Hematopoietic multipotent progenitor cell (in vitro differentiated cells): ENCODE measurements around the gene HDAC4. TPM values are rescaled to one million over a fixed set of nuclear protein-coding genes. Genes with fewer than 3 reads are reported as not detected.
A peak's percentile ranks its signal among the peaks of the same experiment; 100 is the strongest.

ENCODE experiments used
- DNase-seq, 3 donors: peaks; one replicate each; pipeline ENCODE4 v3.0.0-alpha.2; 2011 to 2015; ENCODE audit warnings: low read depth in 2 of 3, low spot score in 2 of 3
- total RNA-seq: library from RNA; depleted of rRNA; stranded (reverse); fragments of >200 nt; gene quantifications from one replicate; pipeline ENCODE4 v1.2.3, GENCODE V29; 2012

The HDAC4 gene
- total RNA-seq, 1 donor, result 34.2 TPM

DNA sequence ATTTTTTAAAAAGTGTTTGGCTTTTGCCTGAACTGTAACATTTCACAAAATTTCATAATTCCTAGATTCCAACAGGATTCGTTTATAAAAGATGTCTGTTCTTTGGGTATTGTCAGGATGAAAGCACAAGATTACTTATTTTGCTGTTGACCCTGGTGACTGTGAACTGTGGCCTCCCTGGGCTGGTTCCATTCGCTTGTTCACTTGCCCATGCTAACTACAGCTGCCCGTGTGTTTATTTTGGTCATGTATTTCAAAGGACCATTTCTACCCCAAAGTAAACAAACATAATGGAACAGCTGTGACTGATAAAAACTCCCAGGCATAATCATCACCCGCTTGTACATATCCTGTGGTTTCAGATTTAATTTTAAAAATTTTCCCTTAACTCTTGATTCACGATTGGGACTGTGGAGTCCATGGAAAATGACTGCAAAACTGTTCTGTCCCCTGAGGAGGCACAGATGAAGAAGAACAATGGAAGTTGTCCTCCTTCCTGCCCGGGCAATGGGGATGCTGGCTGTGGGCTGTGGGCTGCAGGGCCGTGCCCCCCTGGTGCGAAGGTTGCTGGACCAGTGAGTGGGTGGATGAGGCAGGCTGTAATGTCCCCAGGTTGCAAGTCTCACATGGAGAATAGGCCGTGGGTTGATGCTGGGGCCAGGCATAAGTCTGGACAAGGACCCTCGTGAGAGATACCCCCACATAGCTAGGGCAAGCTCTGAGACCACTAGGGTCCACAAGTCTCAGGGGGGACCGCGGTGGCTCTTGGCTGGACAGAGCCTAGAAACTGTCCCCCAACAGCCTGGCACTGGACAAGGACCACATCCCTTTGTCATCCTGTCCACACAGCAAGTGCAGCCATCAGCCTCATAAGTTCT, 28.9 kb upstream of the HDAC4 start:
- DNase-seq, result no peak

- no peak for DNase-seq
These were observed 24.8 kb upstream of the HDAC4 start for GRCh38 chr2:239425631-239426030.

GRCh38 chr2:239424337-239425045, 23.7 kb upstream of the HDAC4 start:
- DNase-seq, result no peak

DNA sequence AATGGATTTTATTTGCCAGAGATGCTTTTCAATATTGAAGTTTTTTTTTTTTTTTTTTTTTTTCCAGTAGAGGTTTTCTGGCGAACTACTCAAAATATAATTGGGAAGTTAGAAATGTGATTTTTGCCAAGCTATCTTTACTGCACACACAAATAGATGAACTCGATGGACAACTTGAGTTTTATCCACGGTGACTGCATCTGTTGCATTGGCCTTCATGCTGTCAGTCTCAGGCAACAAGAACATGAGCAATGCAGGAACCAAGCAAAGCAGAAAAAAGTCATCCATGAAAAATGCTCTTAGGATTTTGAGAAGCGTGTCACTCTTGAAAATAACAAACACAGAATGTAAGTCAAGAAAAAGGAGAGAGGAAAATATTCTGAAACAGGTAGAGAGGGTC, 22.7 kb upstream of the HDAC4 start:
- no peak for DNase-seq

GRCh38 chr2:239421851-239422250, 21.0 kb upstream of the HDAC4 start:
- no peak for DNase-seq

- DNase-seq, result no peak
These were observed 19.3 kb upstream of the HDAC4 start for GRCh38 chr2:239420082-239420481.

- DNase-seq, result no peak
These were observed 18.1 kb upstream of the HDAC4 start for GRCh38 chr2:239418918-239419317.

- no peak for DNase-seq
These were observed 12.2 kb upstream of the HDAC4 start for GRCh38 chr2:239412905-239413603.

DNA sequence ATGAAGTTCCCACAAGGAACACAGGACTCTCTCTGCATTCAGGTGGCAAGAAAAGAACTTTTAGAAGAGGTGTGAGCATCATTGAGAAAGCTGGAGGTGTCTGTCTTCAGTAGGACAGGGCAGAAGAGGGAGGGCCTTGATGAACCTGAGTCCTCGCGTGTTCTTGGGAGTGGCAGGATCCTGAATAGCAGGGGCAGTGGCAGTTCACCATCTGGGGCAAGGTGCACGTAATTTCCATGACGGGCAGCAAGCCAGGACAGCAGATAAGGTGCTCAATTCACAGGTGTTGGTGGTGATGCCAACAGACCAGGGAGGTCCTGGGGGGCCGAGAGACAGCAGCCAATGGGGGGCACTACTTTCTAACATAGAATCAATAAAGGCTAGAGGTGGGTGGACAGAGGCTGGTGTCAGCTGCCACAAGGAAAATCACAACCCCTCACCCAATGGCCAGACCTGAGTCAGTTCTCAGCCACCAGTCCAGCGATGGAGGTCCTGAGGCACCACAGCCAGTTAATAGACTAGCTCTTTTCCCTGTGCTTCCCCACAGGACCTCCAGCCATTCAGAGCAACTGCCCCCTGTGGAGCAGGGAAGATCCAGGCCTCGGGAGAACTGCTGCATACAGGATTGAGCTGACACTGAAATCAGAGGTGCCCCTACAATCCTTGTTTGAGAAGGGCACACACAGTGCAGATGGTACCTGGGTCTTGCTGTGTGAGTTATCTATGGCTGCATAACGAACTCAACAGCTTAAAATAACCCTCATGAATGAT, 10.9 kb upstream of the HDAC4 start:
- no peak for DNase-seq

DNA sequence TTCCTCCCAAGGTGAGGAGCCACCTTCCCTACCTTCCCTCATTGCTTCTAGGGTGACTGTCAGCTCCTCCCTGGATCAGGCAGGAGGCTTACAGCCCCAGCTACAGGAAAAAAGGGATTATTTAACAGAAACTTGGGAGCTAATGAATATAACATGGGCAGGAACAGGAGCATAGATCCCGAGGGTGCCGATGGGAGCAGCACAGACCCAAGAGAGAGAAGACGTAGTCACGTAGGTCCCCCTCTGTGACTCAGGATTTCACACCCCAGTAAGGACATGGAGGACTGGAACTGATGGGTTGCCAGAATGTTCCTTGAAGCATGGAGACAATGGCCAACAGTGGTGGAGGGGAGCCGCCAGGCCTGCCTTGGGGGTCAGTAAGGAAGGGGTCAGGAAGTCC, 10.3 kb upstream of the HDAC4 start:
- no peak for DNase-seq

DNA sequence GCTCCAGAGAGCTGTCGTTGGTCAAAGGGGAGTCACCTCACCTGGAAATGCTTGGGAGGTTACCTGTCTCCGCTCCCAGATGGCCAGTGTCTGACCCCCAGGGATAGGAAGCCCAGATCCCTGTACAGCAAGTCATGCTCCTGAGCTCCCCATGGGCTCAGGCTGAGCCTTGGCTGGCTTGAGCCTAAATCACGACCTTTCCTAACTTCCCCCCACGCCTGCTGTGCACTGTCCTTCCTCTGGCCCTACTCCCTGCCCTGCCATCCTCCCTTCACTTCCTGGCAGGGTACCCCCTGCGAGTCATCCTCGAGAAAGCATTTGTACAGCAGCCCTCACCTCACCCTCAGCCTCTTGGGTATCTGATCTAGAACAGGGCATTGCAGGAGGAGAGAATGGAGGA, 9.2 kb upstream of the HDAC4 start:
- no peak for DNase-seq

DNA sequence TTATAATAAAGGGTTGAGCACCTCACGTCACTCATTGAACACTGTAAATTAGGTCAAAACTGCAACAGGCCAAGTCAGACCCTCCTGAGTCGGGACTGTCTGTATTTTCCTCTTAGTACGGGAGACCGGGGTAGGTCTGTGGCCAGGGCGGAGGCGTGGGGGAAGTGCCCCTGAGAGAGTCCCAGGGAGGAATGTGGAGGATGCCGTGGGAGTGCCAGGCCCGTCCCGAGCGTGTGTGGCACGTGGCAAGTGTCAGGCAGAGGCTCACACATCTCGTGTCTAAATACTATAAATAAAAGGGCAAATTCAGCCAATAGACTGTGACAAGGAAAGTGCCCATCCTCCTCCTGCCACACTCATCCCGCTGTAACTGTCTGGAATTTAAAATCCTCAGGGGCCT, 6.3 kb upstream of the HDAC4 start:
- no peak for DNase-seq

- no peak for DNase-seq
These were observed 5.6 kb upstream of the HDAC4 start for GRCh38 chr2:239406316-239406995.

- no peak for DNase-seq
These were observed 4.3 kb upstream of the HDAC4 start for GRCh38 chr2:239405071-239405470.

GRCh38 chr2:239402666-239403065, 1.8 kb upstream of the HDAC4 start:
- DNase-seq, result no peak

GRCh38 chr2:239401881-239402233, 1.0 kb upstream of the HDAC4 start:
- DNase-seq, result no peak

- peak; percentile 98 to 99 (median 98) for DNase-seq
These were observed 454 bp upstream of the HDAC4 start for GRCh38 chr2:239401067-239401880.

GRCh38 chr2:239399921-239400595, 762 bp downstream of the HDAC4 start:
- DNase-seq, result no peak

DNA sequence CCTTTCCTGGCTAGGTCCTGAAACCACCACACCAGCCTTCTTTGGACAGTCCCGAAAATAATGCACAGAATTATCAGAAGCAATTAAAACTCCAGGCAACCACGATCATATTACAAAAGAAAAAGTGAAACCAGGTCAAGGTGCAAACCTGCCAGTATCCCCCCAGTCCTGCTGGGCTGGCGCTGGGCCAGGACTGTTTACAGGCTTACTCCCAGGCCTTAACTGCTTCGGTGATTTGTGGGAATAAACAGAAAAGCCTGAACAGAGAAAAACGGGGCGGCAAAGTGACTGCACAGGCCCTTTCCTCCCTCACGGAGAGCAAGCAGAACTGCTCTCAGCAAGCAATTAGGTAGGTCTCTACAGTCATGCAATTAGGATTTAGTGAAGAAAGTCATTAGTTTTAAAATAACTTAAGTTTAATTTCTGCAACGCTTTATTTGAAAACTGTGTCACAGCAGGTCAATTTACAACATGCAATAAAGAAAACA, 1.3 kb downstream of the HDAC4 start:
- peak in 2 of 3 donors; percentile 42 to 51 for DNase-seq
